MM.1S (cell line): ENCODE results near the gene PGRMC2.

ENCODE experiments used
- DNase-seq: peaks from one replicate; pipeline ENCODE4 v3.0.0-alpha.2; 2015
- H2AFZ ChIP-seq: fragments of 300-600 bp; sonication (generic); 2 replicates; pipeline ENCODE4 v1.6.0; 2016; ENCODE audit warnings: antibody characterized with exemption, low read length
- H3F3A ChIP-seq: fragments of 300-600 bp; sonication (generic); 2 replicates; pipeline ENCODE4 v1.6.1; 2016; ENCODE audit warnings: mild to moderate bottlenecking, antibody characterized with exemption, low read length, moderate library complexity, mixed read lengths; ENCODE audit not compliant: insufficient read depth
- H3K27ac ChIP-seq: fragments of 300-600 bp; sonication (generic); 2 replicates; pipeline ENCODE4 v1.5.1; 2016; ENCODE audit warnings: mild to moderate bottlenecking, low read length
- H3K27me3 ChIP-seq: fragments of 300-600 bp; sonication (generic); replicated peaks from 2 replicates; pipeline ENCODE4 v1.6.0; 2016; ENCODE audit warnings: low read length; ENCODE audit not compliant: insufficient read depth
- H3K36me3 ChIP-seq: fragments of 300-600 bp; sonication (generic); replicated peaks from 2 replicates; pipeline ENCODE4 v1.6.1; 2016; ENCODE audit warnings: mild to moderate bottlenecking, low read length, mixed read lengths; ENCODE audit not compliant: insufficient read depth
- H3K4me1 ChIP-seq: fragments of 300-600 bp; sonication (generic); 2 replicates; pipeline ENCODE4 v1.6.1; 2016; ENCODE audit warnings: low read length, mixed read lengths
- H3K4me2 ChIP-seq: fragments of 300-600 bp; sonication (generic); 2 replicates; pipeline ENCODE4 v1.6.0; 2016; ENCODE audit warnings: low read depth, low read length
- H3K4me3 ChIP-seq: fragments of 300-600 bp; sonication (generic); 2 replicates; pipeline ENCODE4 v1.5.1; 2016; ENCODE audit warnings: low read length, mixed read lengths
- H3K79me2 ChIP-seq: fragments of 300-600 bp; sonication (generic); 2 replicates; pipeline ENCODE4 v1.6.1; 2016; ENCODE audit warnings: mixed run types, low read length, mixed read lengths
- H3K9ac ChIP-seq: fragments of 300-600 bp; sonication (generic); 2 replicates; pipeline ENCODE4 v1.6.1; 2016; ENCODE audit warnings: low read length, mixed read lengths
- H3K9me2 ChIP-seq: fragments of 300-600 bp; sonication (generic); replicated peaks from 2 replicates; pipeline ENCODE4 v1.6.1; 2016; ENCODE audit warnings: mild to moderate bottlenecking, low read length, mixed read lengths; ENCODE audit not compliant: insufficient read depth
- H3K9me3 ChIP-seq: fragments of 300-600 bp; sonication (generic); replicated peaks from 2 replicates; pipeline ENCODE4 v1.6.1; 2016; ENCODE audit warnings: mild to moderate bottlenecking, low read length, mixed read lengths; ENCODE audit not compliant: insufficient read depth
- H4K20me1 ChIP-seq: fragments of 300-600 bp; sonication (generic); 2 replicates; pipeline ENCODE4 v1.6.1; 2016; ENCODE audit warnings: mild to moderate bottlenecking, low read length, moderate library complexity, mixed read lengths; ENCODE audit not compliant: insufficient read depth
- EZH2 ChIP-seq: fragments of 300-600 bp; sonication (generic); optimal IDR thresholded peaks from 2 replicates; pipeline ENCODE3; 2017; ENCODE audit warnings: low read depth, mild to moderate bottlenecking, antibody characterized with exemption, low read length, mixed read lengths
- EZH2phosphoT487 ChIP-seq: fragments of 300-600 bp; sonication (generic); IDR thresholded peaks from 2 replicates; pipeline ENCODE4 v1.6.1; 2018; ENCODE audit warnings: antibody characterized with exemption, low read length
- TF ChIP-seq, protein P1 (sequence below): fragments of 300-600 bp; sonication (generic); IDR thresholded peaks from 2 replicates; pipeline ENCODE4 v1.5.1; 2016; ENCODE audit warnings: antibody characterized with exemption, low read length, mixed read lengths

The PGRMC2 gene

GRCh38 chr4:128220286-128221235 is 67.1 kb downstream of the PGRMC2 start:
- Histone ChIP-seq H3K9ac (no peak overlapping the region), H3F3A (no peaks in the 10 kb centered on the region), H3K9me2 (no peaks in the 10 kb centered on the region), H3K9me3 (no peaks in the 10 kb centered on the region), H3K36me3 (no peaks in the 10 kb centered on the region), H2AFZ (no peak overlapping the region), H3K27ac (no peak overlapping the region), H3K4me3 (no peak overlapping the region), H3K4me2 (no peak overlapping the region), H3K79me2 (no peaks in the 10 kb centered on the region), H3K4me1 (no peaks in the 10 kb centered on the region), H4K20me1 (no peaks in the 10 kb centered on the region), H3K27me3 (no peaks in the 10 kb centered on the region)
- TF ChIP-seq EZH2phosphoT487 (no peak), EZH2 (no peak)
- TF ChIP-seq, protein P1, sequence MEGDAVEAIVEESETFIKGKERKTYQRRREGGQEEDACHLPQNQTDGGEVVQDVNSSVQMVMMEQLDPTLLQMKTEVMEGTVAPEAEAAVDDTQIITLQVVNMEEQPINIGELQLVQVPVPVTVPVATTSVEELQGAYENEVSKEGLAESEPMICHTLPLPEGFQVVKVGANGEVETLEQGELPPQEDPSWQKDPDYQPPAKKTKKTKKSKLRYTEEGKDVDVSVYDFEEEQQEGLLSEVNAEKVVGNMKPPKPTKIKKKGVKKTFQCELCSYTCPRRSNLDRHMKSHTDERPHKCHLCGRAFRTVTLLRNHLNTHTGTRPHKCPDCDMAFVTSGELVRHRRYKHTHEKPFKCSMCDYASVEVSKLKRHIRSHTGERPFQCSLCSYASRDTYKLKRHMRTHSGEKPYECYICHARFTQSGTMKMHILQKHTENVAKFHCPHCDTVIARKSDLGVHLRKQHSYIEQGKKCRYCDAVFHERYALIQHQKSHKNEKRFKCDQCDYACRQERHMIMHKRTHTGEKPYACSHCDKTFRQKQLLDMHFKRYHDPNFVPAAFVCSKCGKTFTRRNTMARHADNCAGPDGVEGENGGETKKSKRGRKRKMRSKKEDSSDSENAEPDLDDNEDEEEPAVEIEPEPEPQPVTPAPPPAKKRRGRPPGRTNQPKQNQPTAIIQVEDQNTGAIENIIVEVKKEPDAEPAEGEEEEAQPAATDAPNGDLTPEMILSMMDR, result peak; percentile 41
- peak; percentile 33 for DNase-seq
